NCI-H187 treated with DMSO at 0.1 percent for 48 hours (cell line): ENCODE measurements around the gene CMSS1.

Experiments
- DNase-seq: peaks from one replicate; lab custom pipeline; 2025; lab: John Stamatoyannopoulos, UW

CMSS1 gene

GRCh38 chr3:100149713-100150415 is 332.2 kb downstream of the CMSS1 start:
- no peak for DNase-seq

DNA sequence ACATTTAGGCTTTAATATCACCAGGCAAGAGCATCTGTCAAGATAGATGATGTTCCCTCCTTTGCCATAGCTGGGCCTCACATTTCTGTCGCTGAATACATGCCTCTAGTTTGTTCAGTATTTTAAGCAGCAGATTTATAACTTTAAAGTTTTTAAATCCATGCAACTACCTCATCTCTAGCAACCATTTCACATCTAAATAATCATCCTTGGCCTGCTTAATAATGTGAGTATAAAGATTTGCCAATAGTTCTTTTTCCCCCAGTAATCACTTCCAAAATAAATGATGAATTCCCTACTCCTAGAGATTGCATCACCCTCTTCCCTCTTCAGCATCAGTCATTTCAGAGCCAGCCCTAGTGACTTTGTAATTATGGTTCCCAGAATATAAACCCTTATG is 332.8 kb downstream of the CMSS1 start:
- DNase-seq, result no peak

- DNase-seq, result no peak
Observed at GRCh38 chr3:100151024-100151707, 333.5 kb downstream of the CMSS1 start.

GRCh38 chr3:100154171-100154570 is 336.5 kb downstream of the CMSS1 start:
- no peak for DNase-seq

DNA sequence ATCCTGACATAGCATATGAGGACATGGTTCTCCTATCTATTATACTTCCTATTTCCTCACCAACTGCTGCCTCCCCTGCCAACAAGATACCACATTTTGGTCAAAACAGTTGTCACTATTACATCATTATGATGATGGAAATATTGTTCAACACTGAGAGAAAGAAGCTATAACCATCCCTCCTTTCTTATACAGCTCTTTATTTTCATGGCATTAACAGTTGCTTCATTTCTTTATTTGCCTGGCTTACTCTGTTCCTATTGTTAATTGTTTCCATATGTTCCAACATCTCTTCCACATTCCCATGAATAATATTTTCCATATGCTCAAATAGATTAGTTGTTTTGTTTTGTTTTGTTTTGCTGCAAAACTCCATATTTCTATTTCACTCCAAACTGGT is 337.5 kb downstream of the CMSS1 start:
- DNase-seq, result no peak

- DNase-seq, result no peak
Observed at GRCh38 chr3:100155590-100155989, 337.9 kb downstream of the CMSS1 start.

- DNase-seq, result no peak
Observed at GRCh38 chr3:100157685-100158084, 340.0 kb downstream of the CMSS1 start.

DNA sequence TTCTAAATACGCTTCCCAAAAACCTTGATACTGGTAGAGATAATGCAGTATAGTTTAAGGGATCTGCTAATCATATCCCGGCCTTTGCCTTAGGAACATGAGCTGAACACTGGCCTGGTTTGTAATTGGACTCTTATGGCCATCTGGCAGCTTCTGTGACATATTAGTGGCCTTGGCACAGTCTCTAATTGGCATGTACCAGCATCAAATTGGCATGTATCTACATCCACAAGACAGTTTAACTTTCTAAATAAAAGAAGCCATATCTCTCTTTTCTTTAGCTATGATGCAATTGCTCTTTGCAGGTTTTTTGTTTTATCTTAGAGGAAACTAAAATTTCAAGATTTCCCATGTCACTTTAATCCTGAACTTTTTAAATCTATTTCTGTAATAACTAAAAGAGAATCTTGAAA is 341.3 kb downstream of the CMSS1 start:
- DNase-seq, result no peak

- DNase-seq, result no peak
Observed at GRCh38 chr3:100159331-100160153, 341.9 kb downstream of the CMSS1 start.

DNA sequence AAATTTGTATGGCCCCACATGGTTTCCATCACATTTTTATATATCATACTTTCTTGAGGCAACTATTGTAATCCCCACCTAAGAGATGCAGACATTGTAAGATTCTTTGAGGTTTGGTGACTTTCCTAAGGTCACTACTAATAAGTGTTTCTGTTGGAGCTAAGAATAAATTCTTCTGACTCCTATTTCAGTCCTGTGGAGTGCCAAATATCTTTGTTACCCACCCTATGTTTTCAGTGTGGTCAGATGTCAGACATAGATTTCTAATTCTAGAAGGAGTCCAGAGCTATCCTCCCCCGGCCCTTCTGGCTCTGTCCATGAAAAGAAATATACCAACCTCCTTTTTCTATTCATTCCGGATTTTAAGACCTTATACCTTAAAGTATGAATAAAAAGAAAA is 342.9 kb downstream of the CMSS1 start:
- no peak for DNase-seq

DNA sequence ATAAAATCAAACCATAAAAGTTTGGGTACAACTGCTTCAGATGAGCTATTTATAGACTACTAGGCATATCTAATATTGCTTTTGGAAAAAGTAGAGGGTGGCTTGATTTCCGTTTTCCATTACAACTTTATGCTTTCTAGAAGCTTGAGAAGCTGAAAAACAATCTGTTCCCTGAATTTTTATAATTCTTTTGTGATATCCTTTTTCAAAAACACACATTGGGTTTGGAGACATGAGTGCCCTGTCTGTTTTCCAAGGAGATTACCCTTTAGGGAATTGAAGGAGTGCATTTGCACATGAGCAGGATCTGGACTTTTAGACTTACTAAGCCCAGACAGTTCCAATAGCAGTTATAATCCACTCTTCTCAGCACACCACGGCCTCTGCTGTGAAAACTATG is 346.1 kb downstream of the CMSS1 start:
- DNase-seq, result no peak

GRCh38 chr3:100164743-100165142 is 347.1 kb downstream of the CMSS1 start:
- no peak for DNase-seq

DNA sequence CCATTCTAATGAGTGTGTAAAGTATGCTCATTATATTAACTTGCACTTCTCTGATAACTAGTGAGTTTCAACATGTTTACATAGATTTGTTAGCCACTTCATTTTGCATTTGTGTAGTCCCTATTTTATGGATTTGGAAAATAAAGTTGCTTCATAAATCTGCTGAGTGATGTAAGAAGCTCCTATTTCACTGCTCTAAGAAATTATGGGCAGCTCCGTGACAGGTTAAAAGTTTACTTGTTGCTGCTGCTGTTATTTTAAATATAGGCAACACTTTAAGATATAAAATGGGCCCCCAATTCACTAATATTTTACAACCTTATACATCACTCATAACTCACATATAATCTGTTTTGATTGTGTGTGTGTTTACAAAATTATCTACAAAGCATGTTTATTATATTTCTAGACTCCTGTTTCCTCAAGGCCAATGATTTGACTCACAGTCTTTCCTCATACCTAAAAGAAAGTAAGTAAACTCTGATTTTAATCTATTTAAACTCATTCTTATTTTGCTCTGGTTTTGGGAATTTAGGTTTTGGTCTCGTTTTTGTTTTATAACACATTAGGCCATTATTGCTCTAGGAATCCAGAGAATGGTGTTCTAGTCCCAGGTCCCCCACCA is 348.4 kb downstream of the CMSS1 start:
- no peak for DNase-seq

DNA sequence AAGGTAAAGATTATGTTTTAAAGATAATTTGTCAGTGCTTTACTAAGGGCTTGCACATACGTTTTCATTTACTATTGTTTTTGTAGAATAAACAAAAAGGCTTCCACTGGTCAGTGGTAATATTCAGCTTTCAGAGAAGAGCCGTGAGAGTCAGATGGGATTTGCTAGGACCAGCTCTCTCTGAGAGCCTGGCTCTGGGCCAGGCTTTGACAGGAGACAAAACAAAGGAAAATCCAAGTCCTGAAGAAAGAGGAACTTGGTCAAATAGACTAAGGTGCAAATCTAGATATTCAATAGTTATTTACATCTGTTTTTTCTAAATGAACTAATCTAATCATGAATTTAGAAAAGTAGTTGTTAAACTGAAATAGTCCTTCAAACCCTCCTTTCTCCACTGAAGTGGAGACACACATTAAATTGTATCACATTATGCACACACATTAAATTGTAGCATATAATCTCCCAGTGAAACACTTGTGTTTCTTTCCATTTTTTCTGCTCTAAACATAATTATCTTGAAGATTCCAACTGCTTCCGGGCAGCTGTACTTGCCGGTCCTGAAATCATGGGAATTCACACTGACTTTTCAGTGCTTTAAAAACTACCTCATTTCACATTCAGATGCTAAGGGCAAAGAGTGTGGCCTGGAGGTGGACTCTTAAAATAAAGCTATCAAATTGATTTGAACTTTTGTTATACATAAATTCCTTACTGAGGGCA is 351.7 kb downstream of the CMSS1 start:
- DNase-seq, result no peak

- no peak for DNase-seq
Observed at GRCh38 chr3:100170486-100170885, 352.8 kb downstream of the CMSS1 start.

DNA sequence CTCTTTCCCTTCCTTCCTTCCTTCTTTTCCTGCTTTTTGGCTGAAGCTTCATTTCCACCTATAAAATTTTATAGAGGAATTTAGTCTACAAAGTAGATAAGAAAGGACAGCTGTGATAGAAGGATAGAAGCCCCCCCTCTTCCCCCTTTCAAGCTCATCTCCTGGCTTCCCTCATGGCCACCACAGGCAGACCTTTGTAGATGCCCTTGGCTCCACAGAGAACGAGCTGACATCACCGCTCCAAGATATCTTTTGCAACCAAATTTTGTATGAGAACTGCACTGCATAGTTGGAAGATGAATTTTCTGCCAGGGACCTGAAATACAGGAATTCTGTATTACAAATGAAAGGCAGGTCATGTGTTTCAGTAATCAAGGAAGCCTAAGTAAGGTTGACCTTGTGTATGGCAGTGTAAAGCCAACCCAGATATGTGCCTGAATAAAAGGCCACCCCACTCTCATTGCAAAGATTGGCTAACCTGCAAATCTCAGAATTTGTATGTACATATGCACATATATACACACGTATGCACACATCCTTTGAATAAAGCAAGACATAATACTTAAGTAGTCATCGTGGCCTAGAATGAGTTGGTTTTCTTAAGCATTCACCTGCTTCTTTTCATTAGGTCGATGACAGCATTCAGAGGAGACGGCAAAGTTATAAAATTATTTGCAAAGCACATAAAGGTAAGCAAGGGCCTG is 353.7 kb downstream of the CMSS1 start:
- no peak for DNase-seq

- DNase-seq, result no peak
Observed at GRCh38 chr3:100173961-100174360, 356.3 kb downstream of the CMSS1 start.

GRCh38 chr3:100175637-100176280 is 358.1 kb downstream of the CMSS1 start:
- no peak for DNase-seq

DNA sequence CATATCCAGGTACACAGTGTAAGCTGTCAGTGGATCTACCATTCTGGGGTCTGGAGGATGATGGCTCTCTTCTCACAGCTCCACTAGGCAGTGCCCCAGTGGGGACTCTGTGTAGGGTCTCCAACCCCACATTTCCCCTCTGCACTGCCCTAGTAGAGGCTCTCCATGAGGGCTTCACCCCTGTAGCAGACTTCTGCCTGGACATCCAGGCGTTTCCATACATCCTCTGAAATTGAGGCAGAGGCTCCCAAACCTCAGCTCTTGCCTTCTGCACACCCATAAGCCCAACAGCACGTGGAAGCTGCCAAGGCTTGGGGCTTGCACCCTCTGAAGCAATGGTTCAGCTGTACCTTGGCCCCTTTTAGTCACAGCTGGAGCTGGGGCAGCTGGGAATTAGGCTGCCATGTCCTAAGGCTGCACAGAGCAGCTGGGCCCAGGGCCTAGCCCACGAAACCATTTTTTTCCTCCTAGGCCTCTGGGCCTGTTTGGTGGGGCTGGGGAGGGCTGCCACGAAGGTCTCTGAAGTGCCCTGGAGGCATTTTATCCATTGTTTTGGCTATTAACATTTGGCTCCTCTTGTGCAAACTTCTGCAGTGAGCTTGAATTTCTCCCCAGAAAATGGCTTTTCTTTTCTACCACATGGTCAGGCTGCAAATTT is 362.2 kb downstream of the CMSS1 start:
- no peak for DNase-seq

DNA sequence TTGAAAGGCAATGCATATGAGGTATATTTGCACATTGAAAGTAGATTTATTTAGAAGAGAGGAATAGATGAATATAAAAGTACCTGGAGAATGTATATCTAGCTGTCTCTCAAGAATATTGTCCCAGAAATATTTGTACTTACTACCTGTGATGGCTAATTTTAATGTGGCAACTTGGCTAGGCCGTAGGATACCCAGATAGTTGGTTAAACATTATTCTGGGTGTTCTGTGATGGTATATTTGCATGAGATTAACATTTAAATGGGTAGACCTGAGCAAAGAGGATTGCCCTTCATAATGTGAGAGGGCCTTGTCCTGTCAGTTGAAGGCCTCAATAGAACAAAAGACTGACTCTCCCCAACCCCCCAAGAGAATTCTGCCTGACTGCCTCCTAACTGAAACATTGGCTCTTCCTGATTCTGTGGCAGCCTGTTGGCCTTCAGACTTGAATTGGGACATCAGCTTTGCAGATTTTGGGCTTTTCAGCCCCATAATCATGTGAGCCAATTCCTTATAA is 366.0 kb downstream of the CMSS1 start:
- no peak for DNase-seq
